ENCODE results near the gene DDX10. TPM values are rescaled to one million over a fixed set of nuclear protein-coding genes. Genes with fewer than 3 reads are reported as not detected.

The DDX10 gene
- total RNA-seq, 1 experiment from 2014 or later: 72.2 TPM

DNA sequence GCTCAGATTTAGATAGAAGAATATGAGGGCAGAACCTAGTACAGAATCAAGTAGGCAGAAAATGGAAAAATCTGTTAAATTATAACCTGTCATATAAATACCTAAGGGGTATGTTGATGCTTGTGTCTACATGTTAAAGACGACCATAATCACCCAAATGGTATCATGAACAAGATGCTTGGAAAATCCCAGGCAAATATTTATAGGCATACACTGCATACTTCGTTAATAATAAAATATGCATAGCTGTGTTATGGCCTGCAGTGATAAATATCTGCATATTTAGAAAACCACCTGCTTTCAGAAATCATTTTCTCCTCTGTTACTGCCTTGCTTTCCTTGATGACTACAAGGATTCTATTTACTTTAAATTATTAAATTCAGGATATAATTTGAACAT is 18.9 kb upstream of the DDX10 start:
- POLR2A ChIA-PET (ENCODE audit: low non-redundant PET): no interaction called here
- no TSS peak for BruUV-seq (replicated peaks)
- no peak for TF ChIP-seq EZH2 (IDR thresholded peaks at IDR 0.05; ENCODE audit: borderline replicate concordance, low read depth, low read length, poor library complexity, severe bottlenecking)
- TF ChIP-seq, protein P1, sequence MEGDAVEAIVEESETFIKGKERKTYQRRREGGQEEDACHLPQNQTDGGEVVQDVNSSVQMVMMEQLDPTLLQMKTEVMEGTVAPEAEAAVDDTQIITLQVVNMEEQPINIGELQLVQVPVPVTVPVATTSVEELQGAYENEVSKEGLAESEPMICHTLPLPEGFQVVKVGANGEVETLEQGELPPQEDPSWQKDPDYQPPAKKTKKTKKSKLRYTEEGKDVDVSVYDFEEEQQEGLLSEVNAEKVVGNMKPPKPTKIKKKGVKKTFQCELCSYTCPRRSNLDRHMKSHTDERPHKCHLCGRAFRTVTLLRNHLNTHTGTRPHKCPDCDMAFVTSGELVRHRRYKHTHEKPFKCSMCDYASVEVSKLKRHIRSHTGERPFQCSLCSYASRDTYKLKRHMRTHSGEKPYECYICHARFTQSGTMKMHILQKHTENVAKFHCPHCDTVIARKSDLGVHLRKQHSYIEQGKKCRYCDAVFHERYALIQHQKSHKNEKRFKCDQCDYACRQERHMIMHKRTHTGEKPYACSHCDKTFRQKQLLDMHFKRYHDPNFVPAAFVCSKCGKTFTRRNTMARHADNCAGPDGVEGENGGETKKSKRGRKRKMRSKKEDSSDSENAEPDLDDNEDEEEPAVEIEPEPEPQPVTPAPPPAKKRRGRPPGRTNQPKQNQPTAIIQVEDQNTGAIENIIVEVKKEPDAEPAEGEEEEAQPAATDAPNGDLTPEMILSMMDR (conservative IDR thresholded peaks at IDR 0.05; ENCODE audit: low read depth, low read length): no peak

GRCh38 chr11:108647387-108647700 is 17.5 kb upstream of the DDX10 start:
- no peaks in the 10 kb centered on the region for H3K4me1 ChIP-seq (ENCODE audit: insufficient read depth, low read length, poor library complexity, severe bottlenecking)
- no peaks in the 10 kb centered on the region for H3K9me3 ChIP-seq (ENCODE audit: low read depth, low read length, poor library complexity, severe bottlenecking)
- no peaks in the 10 kb centered on the region for H3K36me3 ChIP-seq (ENCODE audit: insufficient read depth, low read length, poor library complexity, severe bottlenecking)
- ChIA-PET POLR2A (ENCODE audit: low non-redundant PET) (no interaction called here), CTCF (interaction anchor here (0.6 to 1.6 kb wide), 2 partner anchors 424 to 528 kb away, joined by 3 to 4 read pairs; partner anchors contain the start of gene ATM)
- intact Hi-C loops (cut with micrococcal nuclease; ENCODE audit: unreplicated experiment): loop anchor here (5.0 to 10.0 kb wide), 2 partner anchors 640 to 723 kb away; partner anchors contain the start of genes CUL5 and RAB39A
- DNase-seq (ENCODE audit: low spot score): no peak
- TF ChIP-seq, protein P1 (conservative IDR thresholded peaks at IDR 0.05; ENCODE audit: low read depth, low read length): no peak
- no peaks in the 10 kb centered on the region for H3K27me3 ChIP-seq (replicated peaks; ENCODE audit: insufficient read depth, low read depth, low read length, poor library complexity)
- BruUV-seq (replicated peaks): no TSS peak
- H3K27ac ChIP-seq (ENCODE audit: low read depth, low read length, poor library complexity, severe bottlenecking): no peak overlapping the region
- H3K4me3 ChIP-seq (ENCODE audit: low read depth, low read length, poor library complexity, severe bottlenecking): no peak overlapping the region

More for the DNA sequence above, 18.9 kb upstream of the DDX10 start:
- Histone ChIP-seq H3K4me1 (ENCODE audit: insufficient read depth, low read length, poor library complexity, severe bottlenecking) (no peaks in the 10 kb centered on the region), H3K4me3 (ENCODE audit: low read depth, low read length, poor library complexity, severe bottlenecking) (no peak overlapping the region), H3K27ac (ENCODE audit: low read depth, low read length, poor library complexity, severe bottlenecking) (no peak overlapping the region), H3K36me3 (ENCODE audit: insufficient read depth, low read length, poor library complexity, severe bottlenecking) (no peaks in the 10 kb centered on the region), H3K9me3 (ENCODE audit: low read depth, low read length, poor library complexity, severe bottlenecking) (no peaks in the 10 kb centered on the region), H3K27me3 (replicated peaks; ENCODE audit: insufficient read depth, low read depth, low read length, poor library complexity) (no peaks in the 10 kb centered on the region)
- no peak for DNase-seq (ENCODE audit: low spot score)
- intact Hi-C loops (cut with micrococcal nuclease; ENCODE audit: unreplicated experiment): loop anchor here (5.0 to 10.0 kb wide), 2 partner anchors 639 to 721 kb away; partner anchors contain the start of genes CUL5 and RAB39A
- CTCF ChIA-PET: interaction anchor here (1.6 kb wide), 1 partner anchor 423 kb away, joined by 3 read pairs; the partner anchor contains the start of gene ATM

DNA sequence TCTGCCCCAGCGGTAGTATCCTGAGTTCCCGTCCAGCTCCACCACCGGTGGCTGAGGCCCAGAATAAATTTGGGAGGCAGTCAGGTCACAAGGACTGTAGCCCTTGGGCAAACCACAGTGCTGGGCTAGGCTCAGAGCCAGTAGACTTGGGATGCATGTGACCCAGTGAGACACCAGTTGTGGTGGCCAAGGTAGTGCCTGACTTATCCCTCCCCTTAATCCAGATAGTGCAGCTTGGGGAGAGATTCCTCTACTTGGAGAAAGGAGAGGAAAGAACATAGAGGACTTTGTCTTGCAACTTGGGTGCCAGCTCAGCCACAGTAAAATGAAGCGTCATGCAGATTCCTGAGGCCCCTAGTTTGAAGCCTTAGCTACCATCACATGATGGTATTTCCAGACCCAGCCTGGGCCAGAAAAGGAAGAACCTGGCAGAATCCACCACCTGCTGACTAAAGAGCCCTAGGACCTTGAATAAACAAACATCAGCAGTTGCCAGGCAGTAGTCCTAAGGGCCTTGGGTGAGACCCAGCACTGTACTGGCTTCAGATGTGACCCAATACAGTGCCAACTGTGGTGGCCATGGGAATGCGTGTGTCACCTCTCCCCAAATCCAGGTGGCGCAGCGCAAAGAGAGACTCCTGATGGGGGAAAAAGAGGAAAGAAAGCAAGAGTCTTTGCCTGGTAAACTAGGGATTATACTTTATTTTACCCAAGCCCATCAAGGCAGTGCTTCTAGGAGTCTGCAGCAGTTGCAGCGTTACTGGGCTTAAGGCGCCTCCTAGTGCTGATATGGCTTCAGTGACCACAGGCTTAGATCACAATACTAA is 17.0 kb upstream of the DDX10 start:
- no TSS peak for BruUV-seq (replicated peaks)
- no peaks in the 10 kb centered on the region for H3K9me3 ChIP-seq (ENCODE audit: low read depth, low read length, poor library complexity, severe bottlenecking)
- intact Hi-C loops (cut with micrococcal nuclease; ENCODE audit: unreplicated experiment): loop anchor here (1.0 to 10.0 kb wide), 4 partner anchors 425 to 723 kb away; partner anchors contain the start of genes ATM, CUL5 and RAB39A
- H3K27ac ChIP-seq (ENCODE audit: low read depth, low read length, poor library complexity, severe bottlenecking): no peak overlapping the region
- H3K36me3 ChIP-seq (ENCODE audit: insufficient read depth, low read length, poor library complexity, severe bottlenecking): no peaks in the 10 kb centered on the region
- CTCF ChIA-PET: interaction anchor here (0.6 kb wide), 1 partner anchor 529 kb away, joined by 4 read pairs; no protein-coding TSS in a partner anchor
- peak; percentile 86 for DNase-seq (ENCODE audit: low spot score)
- H3K4me3 ChIP-seq (ENCODE audit: low read depth, low read length, poor library complexity, severe bottlenecking): no peak overlapping the region
- no peaks in the 10 kb centered on the region for H3K4me1 ChIP-seq (ENCODE audit: insufficient read depth, low read length, poor library complexity, severe bottlenecking)
- TF ChIP-seq, protein P1 (conservative IDR thresholded peaks at IDR 0.05; ENCODE audit: low read depth, low read length): peak; percentile 96
- TF ChIP-seq EZH2 (IDR thresholded peaks at IDR 0.05; ENCODE audit: borderline replicate concordance, low read depth, low read length, poor library complexity, severe bottlenecking): no peak
- POLR2A ChIA-PET (ENCODE audit: low non-redundant PET): no interaction called here
- no peaks in the 10 kb centered on the region for H3K27me3 ChIP-seq (replicated peaks; ENCODE audit: insufficient read depth, low read depth, low read length, poor library complexity)

Data from A673 (cell line).